ENCODE data around the gene BCAS3. TPM values are rescaled to one million over a fixed set of nuclear protein-coding genes. Genes with fewer than 3 reads are reported as not detected.
"Not testable (repeated sequence)": the region's sequence is repeated elsewhere in the genome, so short reads cannot be mapped to it uniquely, and the experiment has no call there.

BCAS3 gene
- total RNA-seq, 2 experiments from 2014 or later, result 13.4 to 14.5 TPM

GRCh38 chr17:60661489-60661888 is 16.2 kb upstream of the BCAS3 start:
- intact Hi-C loops (cut with micrococcal nuclease; ENCODE audit: unreplicated experiment), result no loop called here
- DNase-seq (ENCODE audit: low spot score), result no peak
- H3K27ac ChIP-seq (ENCODE audit: low read depth, low read length, poor library complexity, severe bottlenecking), result no peak overlapping the region
- POLR2A ChIA-PET, result no interaction called here
- no peak overlapping the region for H3K4me2 ChIP-seq (ENCODE audit: low read length)
- BruUV-seq (replicated peaks), result no TSS peak
- no peaks in the 10 kb centered on the region for H3K9me3 ChIP-seq (ENCODE audit: low read length)
- no peaks in the 10 kb centered on the region for H4K20me1 ChIP-seq (ENCODE audit: insufficient read depth, low read length)
- H3K4me3 ChIP-seq (ENCODE audit: low read depth, low read length, poor library complexity, severe bottlenecking), result no peak overlapping the region
- H2AFZ ChIP-seq (ENCODE audit: low read length), result no peak overlapping the region
- H3K4me1 ChIP-seq (ENCODE audit: insufficient read depth, low read length, poor library complexity, severe bottlenecking), result no peaks in the 10 kb centered on the region
- CTCF ChIA-PET (ENCODE audit: unreplicated experiment), result no interaction called here
- no peaks in the 10 kb centered on the region for H3K79me2 ChIP-seq (ENCODE audit: insufficient read depth, low read depth, low read length)
- H3K9me2 ChIP-seq (ENCODE audit: insufficient read depth, low read length), result no peaks in the 10 kb centered on the region
- TF ChIP-seq CTCF (conservative IDR thresholded peaks at IDR 0.05; ENCODE audit: low read length) (no peak), EZH2phosphoT487 (IDR thresholded peaks at IDR 0.05; ENCODE audit: borderline replicate concordance, low read depth, low read length) (no peak)
- H3K36me3 ChIP-seq (ENCODE audit: insufficient read depth, low read length), result peaks cover 60% of the 10 kb centered on the region

GRCh38 chr17:60664022-60664421 is 13.6 kb upstream of the BCAS3 start:
- H3K9me3 ChIP-seq (ENCODE audit: low read length), result no peaks in the 10 kb centered on the region
- no peak overlapping the region for H3K4me3 ChIP-seq (ENCODE audit: low read depth, low read length, poor library complexity, severe bottlenecking)
- H3K79me2 ChIP-seq (ENCODE audit: insufficient read depth, low read depth, low read length), result no peaks in the 10 kb centered on the region
- H2AFZ ChIP-seq (ENCODE audit: low read length), result no peak overlapping the region
- H4K20me1 ChIP-seq (ENCODE audit: insufficient read depth, low read length), result no peaks in the 10 kb centered on the region
- no peaks in the 10 kb centered on the region for H3K4me1 ChIP-seq (ENCODE audit: insufficient read depth, low read length, poor library complexity, severe bottlenecking)
- ChIA-PET POLR2A (no interaction called here), CTCF (ENCODE audit: unreplicated experiment) (no interaction called here)
- TF ChIP-seq CTCF (conservative IDR thresholded peaks at IDR 0.05; ENCODE audit: low read length), result no peak
- TF ChIP-seq EZH2phosphoT487 (IDR thresholded peaks at IDR 0.05; ENCODE audit: borderline replicate concordance, low read depth, low read length), result no peak
- no peak for DNase-seq (ENCODE audit: low spot score)
- no peak overlapping the region for H3K4me2 ChIP-seq (ENCODE audit: low read length)
- H3K9me2 ChIP-seq (ENCODE audit: insufficient read depth, low read length), result no peaks in the 10 kb centered on the region
- peaks cover 41% of the 10 kb centered on the region for H3K36me3 ChIP-seq (ENCODE audit: insufficient read depth, low read length)
- no TSS peak for BruUV-seq (replicated peaks)
- intact Hi-C loops (cut with micrococcal nuclease; ENCODE audit: unreplicated experiment), result no loop called here
- no peak overlapping the region for H3K27ac ChIP-seq (ENCODE audit: low read depth, low read length, poor library complexity, severe bottlenecking)

GRCh38 chr17:60665602-60666001 is 12.0 kb upstream of the BCAS3 start:
- H3K4me2 ChIP-seq (ENCODE audit: low read length), result no peak overlapping the region
- no peaks in the 10 kb centered on the region for H3K79me2 ChIP-seq (ENCODE audit: insufficient read depth, low read depth, low read length)
- no peak overlapping the region for H3K4me3 ChIP-seq (ENCODE audit: low read depth, low read length, poor library complexity, severe bottlenecking)
- DNase-seq (ENCODE audit: low spot score), result no peak
- no peaks in the 10 kb centered on the region for H3K4me1 ChIP-seq (ENCODE audit: insufficient read depth, low read length, poor library complexity, severe bottlenecking)
- H2AFZ ChIP-seq (ENCODE audit: low read length), result no peak overlapping the region
- POLR2A ChIA-PET, result no interaction called here
- TF ChIP-seq CTCF (conservative IDR thresholded peaks at IDR 0.05; ENCODE audit: low read length), result no peak
- no peak for TF ChIP-seq EZH2phosphoT487 (IDR thresholded peaks at IDR 0.05; ENCODE audit: borderline replicate concordance, low read depth, low read length)
- BruUV-seq (replicated peaks), result no TSS peak
- intact Hi-C loops (cut with micrococcal nuclease; ENCODE audit: unreplicated experiment), result no loop called here
- H3K9me2 ChIP-seq (ENCODE audit: insufficient read depth, low read length), result no peaks in the 10 kb centered on the region
- CTCF ChIA-PET (ENCODE audit: unreplicated experiment), result no interaction called here
- no peak overlapping the region for H3K27ac ChIP-seq (ENCODE audit: low read depth, low read length, poor library complexity, severe bottlenecking)
- peaks cover 34% of the 10 kb centered on the region for H3K36me3 ChIP-seq (ENCODE audit: insufficient read depth, low read length)
- H4K20me1 ChIP-seq (ENCODE audit: insufficient read depth, low read length), result no peaks in the 10 kb centered on the region
- H3K9me3 ChIP-seq (ENCODE audit: low read length), result no peaks in the 10 kb centered on the region

- intact Hi-C loops (cut with micrococcal nuclease; ENCODE audit: unreplicated experiment); H2AFZ ChIP-seq (ENCODE audit: low read length); BruUV-seq (replicated peaks); CTCF ChIA-PET (ENCODE audit: unreplicated experiment); H3K4me3 ChIP-seq (ENCODE audit: low read depth, low read length, poor library complexity, severe bottlenecking); H3K9me2 ChIP-seq (ENCODE audit: insufficient read depth, low read length); H3K4me2 ChIP-seq (ENCODE audit: low read length); H3K79me2 ChIP-seq (ENCODE audit: insufficient read depth, low read depth, low read length); H3K27ac ChIP-seq (ENCODE audit: low read depth, low read length, poor library complexity, severe bottlenecking); H4K20me1 ChIP-seq (ENCODE audit: insufficient read depth, low read length); H3K9me3 ChIP-seq (ENCODE audit: low read length); DNase-seq (ENCODE audit: low spot score); H3K4me1 ChIP-seq (ENCODE audit: insufficient read depth, low read length, poor library complexity, severe bottlenecking); POLR2A ChIA-PET: not testable (repeated sequence)
- H3K36me3 ChIP-seq (ENCODE audit: insufficient read depth, low read length), result peaks cover 24% of the 10 kb centered on the region
Observed at GRCh38 chr17:60668741-60669140, 8.9 kb upstream of the BCAS3 start.
